Panc1 (cell line): ENCODE measurements around the gene KRT23. TPM values are rescaled to one million over a fixed set of nuclear protein-coding genes. Genes with fewer than 3 reads are reported as not detected.
A peak's percentile ranks its signal among the peaks of the same experiment; 100 is the strongest.

Experiments used
- ATAC-seq: fragments of 200-7000 bp; cut with Tn5 transposase; 2 replicates; pipeline ENCODE4 v1.9.1; 2020; ENCODE audit warnings: mild to moderate bottlenecking, moderate library complexity
- BruUV-seq: library from RNA; stranded (reverse); fragments of 400-500 nt; replicated peaks from 2 replicates; lab custom pipeline; 2021; lab: Mats Ljungman, UMichigan
- CTCF ChIA-PET: fragments of 300-600 bp; sonication (Branson Sonifier 250); formaldehyde crosslinking; loops from one replicate; lab custom pipeline; 2022; ENCODE audit warnings: antibody characterized with exemption; lab: Charles Lee
- POLR2A ChIA-PET: fragments of 300-600 bp; sonication (Branson Sonifier 250); formaldehyde crosslinking; loops from one replicate; lab custom pipeline; 2022; ENCODE audit warnings: antibody characterized with exemption; lab: Charles Lee
- DNase-seq: peaks from one replicate; pipeline ENCODE4 v3.0.0-alpha.2; 2010; ENCODE audit warnings: low read depth, low spot score
- H3K27ac ChIP-seq: 2 replicates; pipeline ENCODE4 v1.5.1; 2011; ENCODE audit warnings: mild to moderate bottlenecking, low read length, inconsistent platforms
- H3K27me3 ChIP-seq: fragments of 200-500 bp; sonication (Bioruptor generic); 2 replicates; pipeline ENCODE4 v1.6.0; 2014; ENCODE audit warnings: low read length, inconsistent platforms; ENCODE audit not compliant: control insufficient read depth, insufficient read depth
- H3K36me3 ChIP-seq: fragments of 200-500 bp; sonication (Bioruptor generic); 2 replicates; pipeline ENCODE4 v1.5.1; 2014; ENCODE audit warnings: inconsistent platforms, mild to moderate bottlenecking, low read length, moderate library complexity; ENCODE audit not compliant: control insufficient read depth, insufficient read depth
- H3K4me1 ChIP-seq: 2 replicates; pipeline ENCODE4 v1.5.1; 2011; ENCODE audit warnings: inconsistent platforms, mild to moderate bottlenecking, low read length, moderate library complexity; ENCODE audit not compliant: control insufficient read depth, insufficient read depth
- H3K4me3 ChIP-seq, 2 experiments: 2 replicates each; pipeline ENCODE4 v1.5.1; 2011 to 2012; ENCODE audit warnings: low read depth in 2 of 2, low read length in 2 of 2, mild to moderate bottlenecking in 2 of 2, inconsistent platforms in 1 of 2, moderate library complexity in 1 of 2
- H3K9me3 ChIP-seq: fragments of 200-500 bp; sonication (Bioruptor generic); 2 replicates; pipeline ENCODE4 v1.5.1; 2014; ENCODE audit warnings: low read depth, mild to moderate bottlenecking, inconsistent platforms, low read length, moderate library complexity; ENCODE audit not compliant: control insufficient read depth, insufficient read depth
- TCF7L2 ChIP-seq: IDR thresholded peaks from 2 replicates; pipeline ENCODE4 v1.6.1; 2011; ENCODE audit warnings: mild to moderate bottlenecking, low read depth, low read length, inconsistent platforms
- in situ Hi-C: cut with HindIII; loops from 2 replicates; pipeline ENCODE4 v1.10.0; 2016; ENCODE audit warnings: low sequenced_read_pairs, low pct_unique_long_range_greater_than_20kb
- intact Hi-C: fragments of 100-400 bp; cut with micrococcal nuclease; formaldehyde crosslinking; loops from one replicate; pipeline ENCODE4 v1.10.0; 2022; ENCODE audit not compliant: unreplicated experiment
- total RNA-seq: library from RNA; stranded (reverse); gene quantifications from one replicate; pipeline ENCODE4 v1.2.1, GENCODE V29; 2021; ENCODE audit not compliant: unreplicated experiment
- TF ChIP-seq, protein P1 (sequence below): fragments of 450-650 bp; IDR thresholded peaks from 2 replicates; pipeline ENCODE4 v1.5.1; 2017; ENCODE audit warnings: mild to moderate bottlenecking

Gene KRT23
- total RNA-seq, 1 experiment from 2014 or later, result not detected

DNA sequence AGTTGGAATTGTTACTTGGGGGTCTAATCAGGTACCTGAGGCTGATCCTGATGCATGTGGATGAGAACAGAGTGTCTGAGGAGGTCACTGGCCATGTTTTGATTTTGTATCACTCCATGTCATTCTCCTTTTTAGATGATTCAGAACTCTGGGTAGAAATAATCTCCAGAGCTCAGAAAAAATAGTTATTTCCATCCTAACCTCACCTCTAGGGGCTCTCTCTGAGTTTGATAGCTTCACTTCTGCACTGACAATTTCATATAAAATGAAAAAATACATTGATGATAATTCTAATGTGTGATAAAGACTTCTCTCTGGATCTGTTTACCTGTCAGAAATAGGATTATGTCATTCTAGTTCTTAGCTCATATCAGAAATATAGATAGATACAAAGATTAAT is 64.2 kb downstream of the KRT23 start:
- ATAC-seq, result no peak
- no TSS peak for BruUV-seq
- CTCF ChIA-PET, result interaction anchor here (1.0 kb wide), 1 partner anchor 258 kb away, joined by 3 read pairs; no protein-coding TSS in a partner anchor

More for the DNA sequence above, 64.2 kb downstream of the KRT23 start:
- H3K36me3 ChIP-seq, result no peaks in the 10 kb centered on the region
- no peak overlapping the region for H3K27ac ChIP-seq
- in situ Hi-C loops, result no loop called here
- POLR2A ChIA-PET, result no interaction called here
- H3K4me3 ChIP-seq, result no peak overlapping the region
- no peak for TF ChIP-seq TCF7L2
- TF ChIP-seq, protein P1, sequence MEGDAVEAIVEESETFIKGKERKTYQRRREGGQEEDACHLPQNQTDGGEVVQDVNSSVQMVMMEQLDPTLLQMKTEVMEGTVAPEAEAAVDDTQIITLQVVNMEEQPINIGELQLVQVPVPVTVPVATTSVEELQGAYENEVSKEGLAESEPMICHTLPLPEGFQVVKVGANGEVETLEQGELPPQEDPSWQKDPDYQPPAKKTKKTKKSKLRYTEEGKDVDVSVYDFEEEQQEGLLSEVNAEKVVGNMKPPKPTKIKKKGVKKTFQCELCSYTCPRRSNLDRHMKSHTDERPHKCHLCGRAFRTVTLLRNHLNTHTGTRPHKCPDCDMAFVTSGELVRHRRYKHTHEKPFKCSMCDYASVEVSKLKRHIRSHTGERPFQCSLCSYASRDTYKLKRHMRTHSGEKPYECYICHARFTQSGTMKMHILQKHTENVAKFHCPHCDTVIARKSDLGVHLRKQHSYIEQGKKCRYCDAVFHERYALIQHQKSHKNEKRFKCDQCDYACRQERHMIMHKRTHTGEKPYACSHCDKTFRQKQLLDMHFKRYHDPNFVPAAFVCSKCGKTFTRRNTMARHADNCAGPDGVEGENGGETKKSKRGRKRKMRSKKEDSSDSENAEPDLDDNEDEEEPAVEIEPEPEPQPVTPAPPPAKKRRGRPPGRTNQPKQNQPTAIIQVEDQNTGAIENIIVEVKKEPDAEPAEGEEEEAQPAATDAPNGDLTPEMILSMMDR, result 0 out of 2 replicates have a peak, but pooled peaks have one; percentile 6
- intact Hi-C loops, result no loop called here
- DNase-seq, result no peak
- no peaks in the 10 kb centered on the region for H3K4me1 ChIP-seq
- no peaks in the 10 kb centered on the region for H3K9me3 ChIP-seq
- no peaks in the 10 kb centered on the region; the same call in 1 of the 2 replicates for H3K27me3 ChIP-seq

Other genes starting within 250 kb of the KRT23 start
- gene KRT24, start 233.9 kb downstream of the KRT23 start, total RNA-seq, result not detected
- not detected for gene KRT25, start 182.3 kb downstream of the KRT23 start, total RNA-seq
- not detected for gene KRT26, start 165.4 kb downstream of the KRT23 start, total RNA-seq
- not detected for gene KRT27, start 155.1 kb downstream of the KRT23 start, total RNA-seq
- not detected for gene KRT28, start 137.7 kb downstream of the KRT23 start, total RNA-seq
- 70.8 TPM for gene KRT10, start 115.0 kb downstream of the KRT23 start, total RNA-seq
- not detected for gene KRT12, start 70.4 kb downstream of the KRT23 start, total RNA-seq
- gene KRT20, start 52.4 kb downstream of the KRT23 start, total RNA-seq, result 0.13 TPM
- not detected for gene KRT39, start 29.3 kb upstream of the KRT23 start, total RNA-seq
- not detected for gene KRT40, start 46.7 kb upstream of the KRT23 start, total RNA-seq
- gene KRTAP3-3, start 56.5 kb upstream of the KRT23 start, total RNA-seq, result not detected
- gene KRTAP3-2, start 62.3 kb upstream of the KRT23 start, total RNA-seq, result not detected
- not detected for gene KRTAP3-1, start 71.5 kb upstream of the KRT23 start, total RNA-seq
- gene KRTAP1-5, start 89.6 kb upstream of the KRT23 start, total RNA-seq, result not detected
- gene KRTAP1-4, start 92.5 kb upstream of the KRT23 start, total RNA-seq, result not detected
- not detected for gene KRTAP1-3, start 97.2 kb upstream of the KRT23 start, total RNA-seq
- gene KRTAP1-1, start 103.8 kb upstream of the KRT23 start, total RNA-seq, result not detected
- not detected for gene KRTAP2-1, start 109.7 kb upstream of the KRT23 start, total RNA-seq
- not detected for gene KRTAP2-2, start 117.6 kb upstream of the KRT23 start, total RNA-seq
- not detected for gene KRTAP2-3, start 122.5 kb upstream of the KRT23 start, total RNA-seq
- gene KRTAP2-4, start 128.2 kb upstream of the KRT23 start, total RNA-seq, result not detected
- gene KRTAP4-7, start 146.5 kb upstream of the KRT23 start, total RNA-seq, result not detected
- gene KRTAP4-8, start 160.5 kb upstream of the KRT23 start, total RNA-seq, result not detected
- not detected for gene KRTAP4-16, start 164.6 kb upstream of the KRT23 start, total RNA-seq
- not detected for gene KRTAP4-9, start 167.7 kb upstream of the KRT23 start, total RNA-seq
- gene KRTAP4-11, start 180.7 kb upstream of the KRT23 start, total RNA-seq, result not detected
- not detected for gene KRTAP4-12, start 186.5 kb upstream of the KRT23 start, total RNA-seq
- not detected for gene KRTAP4-6, start 202.9 kb upstream of the KRT23 start, total RNA-seq
- gene KRTAP4-5, start 212.2 kb upstream of the KRT23 start, total RNA-seq, result not detected
- not detected for gene KRTAP4-4, start 223.1 kb upstream of the KRT23 start, total RNA-seq
- not detected for gene KRTAP4-3, start 230.6 kb upstream of the KRT23 start, total RNA-seq
- not detected for gene KRTAP4-2, start 240.6 kb upstream of the KRT23 start, total RNA-seq
- gene KRTAP4-1, start 247.3 kb upstream of the KRT23 start, total RNA-seq, result not detected